ENCODE data around the gene KCTD10.
"Not testable (repeated sequence)": the region's sequence is repeated elsewhere in the genome, so short reads cannot be mapped to it uniquely, and the experiment has no call there.

Gene KCTD10

GRCh38 chr12:109473526-109474270 is 3.4 kb downstream of the KCTD10 start:
- not testable (repeated sequence) for DNase-seq (ENCODE audit: low read depth in 2 of 2, low spot score in 1 of 2)

- DNase-seq (ENCODE audit: low read depth in 2 of 2, low spot score in 1 of 2): no peak
Observed at GRCh38 chr12:109473006-109473405, 4.1 kb downstream of the KCTD10 start.

- no peak for DNase-seq (ENCODE audit: low read depth in 2 of 2, low spot score in 1 of 2)
Observed at GRCh38 chr12:109469517-109469916, 7.6 kb downstream of the KCTD10 start.

- no peak for DNase-seq (ENCODE audit: low read depth in 2 of 2, low spot score in 1 of 2)
Observed at GRCh38 chr12:109467978-109468676, 9.0 kb downstream of the KCTD10 start.

GRCh38 chr12:109466821-109467220 is 10.3 kb downstream of the KCTD10 start:
- DNase-seq (ENCODE audit: low read depth in 2 of 2, low spot score in 1 of 2): no peak

- no peak for DNase-seq (ENCODE audit: low read depth in 2 of 2, low spot score in 1 of 2)
Observed at GRCh38 chr12:109466305-109466704, 10.8 kb downstream of the KCTD10 start.

GRCh38 chr12:109464642-109465351 is 12.3 kb downstream of the KCTD10 start:
- no peak for DNase-seq (ENCODE audit: low read depth in 2 of 2, low spot score in 1 of 2)

GRCh38 chr12:109463756-109464155 is 13.3 kb downstream of the KCTD10 start:
- DNase-seq (ENCODE audit: low read depth in 2 of 2, low spot score in 1 of 2): no peak

GRCh38 chr12:109462868-109463692 is 14.0 kb downstream of the KCTD10 start:
- no peak for DNase-seq (ENCODE audit: low read depth in 2 of 2, low spot score in 1 of 2)

- no peak for DNase-seq (ENCODE audit: low read depth in 2 of 2, low spot score in 1 of 2)
Observed at GRCh38 chr12:109461846-109462756, 15.0 kb downstream of the KCTD10 start.

- no peak for DNase-seq (ENCODE audit: low read depth in 2 of 2, low spot score in 1 of 2)
Observed at GRCh38 chr12:109461049-109461845, 15.9 kb downstream of the KCTD10 start.

- DNase-seq (ENCODE audit: low read depth in 2 of 2, low spot score in 1 of 2): no peak
Observed at GRCh38 chr12:109460538-109460937, 16.6 kb downstream of the KCTD10 start.

- no peak for DNase-seq (ENCODE audit: low read depth in 2 of 2, low spot score in 1 of 2)
Observed at GRCh38 chr12:109459247-109459646, 17.9 kb downstream of the KCTD10 start.

GRCh38 chr12:109458771-109459208 is 18.3 kb downstream of the KCTD10 start:
- DNase-seq (ENCODE audit: low read depth in 2 of 2, low spot score in 1 of 2): no peak

GRCh38 chr12:109458086-109458485 is 19.0 kb downstream of the KCTD10 start:
- no peak for DNase-seq (ENCODE audit: low read depth in 2 of 2, low spot score in 1 of 2)

GRCh38 chr12:109455706-109456105 is 21.4 kb downstream of the KCTD10 start:
- DNase-seq (ENCODE audit: low read depth in 2 of 2, low spot score in 1 of 2): no peak

GRCh38 chr12:109452489-109452888 is 24.6 kb downstream of the KCTD10 start:
- DNase-seq (ENCODE audit: low read depth in 2 of 2, low spot score in 1 of 2): no peak

GRCh38 chr12:109451400-109451799 is 25.7 kb downstream of the KCTD10 start:
- DNase-seq (ENCODE audit: low read depth in 2 of 2, low spot score in 1 of 2): no peak

- DNase-seq (ENCODE audit: low read depth in 2 of 2, low spot score in 1 of 2): no peak
Observed at GRCh38 chr12:109450980-109451379, 26.1 kb downstream of the KCTD10 start.
